Smooth muscle cell of bladder (primary cell): ENCODE measurements around the gene EIF2S3. TPM values are rescaled to one million over a fixed set of nuclear protein-coding genes. Genes with fewer than 3 reads are reported as not detected.

Experiments
- total RNA-seq: library from RNA; depleted of rRNA; stranded (reverse); fragments of >200 nt; gene quantifications from 2 replicates; pipeline ENCODE4 v1.2.3, GENCODE V29; 2014

Gene EIF2S3
- 268 and 326 TPM in 2 replicates for total RNA-seq

DNA sequence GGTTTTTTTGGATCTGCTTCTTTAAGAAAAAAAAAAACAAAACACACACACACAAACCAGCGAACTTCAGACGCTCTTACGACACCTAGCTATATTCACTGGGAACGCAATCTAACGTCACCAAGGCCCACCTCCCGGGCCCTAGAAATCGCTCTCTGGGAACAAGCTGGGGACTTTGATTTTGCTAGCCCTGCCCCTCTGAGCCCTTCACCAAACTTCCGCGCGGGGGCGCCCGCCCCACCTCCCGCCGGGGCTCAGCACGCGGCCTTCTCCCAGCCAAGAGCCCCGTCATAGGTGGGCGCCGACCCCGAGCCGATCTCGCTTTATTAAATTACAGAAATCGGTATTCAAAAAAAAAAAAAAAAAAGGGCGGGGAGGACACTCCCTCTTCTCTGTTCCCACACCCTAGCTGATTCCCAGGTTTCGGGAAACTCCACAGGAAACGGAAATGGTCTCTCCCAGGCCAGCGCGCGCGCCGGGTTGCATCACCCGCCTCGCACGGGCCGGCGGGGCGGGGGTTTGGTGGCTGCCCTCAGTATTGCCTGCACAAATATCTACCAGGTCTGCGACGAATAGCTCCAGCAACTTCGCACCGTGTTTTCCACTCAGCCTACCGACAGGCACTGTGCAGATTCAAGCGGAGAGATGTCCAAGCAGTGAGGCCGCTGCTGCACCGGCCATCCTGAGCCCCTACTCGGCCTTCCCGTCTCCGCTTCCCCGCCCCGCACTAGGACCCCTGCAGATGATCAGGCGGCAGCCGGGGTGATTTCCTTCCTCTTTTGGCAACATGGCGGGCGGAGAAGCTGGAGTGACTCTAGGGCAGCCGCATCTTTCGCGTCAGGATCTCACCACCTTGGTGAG lies at the start of gene EIF2S3:
Gene EIF2S3 (plus strand): TSS at position 775 of the 861 bp plus-strand sequence. CDS start 13 bp downstream, at position 788.

DNA sequence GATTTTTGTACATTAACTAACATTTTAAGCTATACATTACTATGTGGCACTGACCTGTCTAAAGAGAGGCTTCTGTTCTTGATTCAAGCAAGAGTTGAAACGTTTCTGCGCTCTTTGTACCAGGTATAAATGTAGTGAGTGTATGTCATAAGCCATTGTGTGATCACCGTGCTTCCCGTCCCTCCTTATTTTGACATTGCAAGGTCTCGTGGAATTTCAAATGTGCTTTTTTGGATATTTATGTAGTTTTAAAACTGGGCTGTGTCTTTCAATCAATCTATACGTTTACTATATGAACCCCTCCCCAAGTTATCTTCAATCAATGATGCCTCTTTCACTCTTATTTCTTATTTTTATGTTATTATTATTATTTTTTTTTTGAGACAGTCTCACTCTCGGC lies 27.7 kb upstream of the EIF2S3 start, which contains the start of gene KLHL15:
Gene KLHL15 (minus strand): TSS at position 101 of the 400 bp plus-strand sequence. CDS start 20,493 bp downstream, outside the sequence.

Other genes starting within 250 kb of the EIF2S3 start
- 5.4 and 6.5 TPM in 2 replicates for gene APOO, start 147.0 kb upstream of the EIF2S3 start, total RNA-seq
- not detected in 2 replicates for gene CXorf58, start 146.9 kb upstream of the EIF2S3 start, total RNA-seq
- 6.8 and 9.4 TPM in 2 replicates for gene KLHL15, start 27.8 kb upstream of the EIF2S3 start, total RNA-seq
- gene ZFX, start 94.8 kb downstream of the EIF2S3 start, total RNA-seq, result 52.5 and 60.6 TPM in 2 replicates